ENCODE data around the gene DDX24. TPM values are rescaled to one million over a fixed set of nuclear protein-coding genes. Genes with fewer than 3 reads are reported as not detected.

Gene DDX24
- total RNA-seq, 1 donor from 2014 or later = 63.3 TPM

DNA sequence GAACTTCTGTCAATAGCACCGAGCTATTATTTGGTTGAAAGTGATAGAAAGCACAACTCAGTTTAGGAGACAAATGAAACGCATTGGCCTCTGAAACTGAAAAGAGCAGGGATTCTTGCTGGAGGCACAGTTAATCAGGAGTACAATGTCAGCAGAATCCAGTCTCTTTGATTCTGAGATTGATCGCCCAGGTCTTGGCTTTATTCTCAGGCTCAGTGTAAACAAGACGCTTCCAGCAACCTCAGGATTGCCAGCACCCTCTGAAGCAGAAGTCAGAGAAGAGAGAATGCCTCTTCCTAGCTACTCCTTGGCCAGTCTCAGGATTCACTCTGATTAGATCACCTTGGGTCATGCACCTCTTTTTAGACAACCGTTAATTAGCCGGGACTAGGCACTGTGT, 66.6 kb downstream of the DDX24 start:
- no peak for DNase-seq (ENCODE audit: low read depth in 2 of 2)

DNA sequence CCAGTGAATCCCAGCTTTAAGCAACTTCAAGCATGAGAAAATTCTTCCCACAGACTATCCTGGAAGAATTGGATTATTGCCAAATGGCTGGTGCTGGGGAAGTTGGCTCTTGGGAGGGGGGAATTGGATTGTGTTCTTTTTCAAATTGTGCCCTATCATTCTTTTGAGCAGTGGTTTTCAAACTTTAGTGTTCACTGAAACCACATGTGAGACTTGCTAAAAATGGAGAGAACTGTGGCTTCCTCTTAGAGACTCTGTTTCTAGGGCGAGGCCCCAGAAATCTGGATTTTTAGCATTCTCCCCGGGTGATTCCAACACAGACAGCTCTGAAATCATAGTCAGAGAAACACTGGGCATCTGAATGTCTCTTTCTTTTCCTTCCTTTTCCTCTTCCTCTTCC, 69.2 kb downstream of the DDX24 start:
- no peak for DNase-seq (ENCODE audit: low read depth in 2 of 2)

DNA sequence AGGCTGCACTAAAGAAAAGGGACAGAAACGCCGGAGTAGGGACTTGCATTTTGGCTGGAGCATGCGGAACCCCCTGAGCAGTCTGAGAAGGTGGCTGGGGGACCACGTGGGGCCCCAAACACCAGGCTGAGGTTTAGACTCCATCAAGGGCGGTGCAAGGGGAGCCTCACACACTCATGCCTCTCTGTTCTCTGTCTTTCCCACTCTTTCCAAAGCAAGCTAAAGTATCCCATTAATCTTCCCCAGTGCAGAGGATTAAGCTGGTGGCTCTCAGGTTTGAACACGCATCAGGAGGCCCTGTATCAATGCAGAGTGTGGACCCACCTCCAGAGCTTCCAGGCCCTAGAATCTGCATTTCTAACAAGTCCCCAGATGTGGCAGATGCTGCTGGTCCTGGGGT, 70.4 kb downstream of the DDX24 start:
- no peak for DNase-seq (ENCODE audit: low read depth in 2 of 2)

DNA sequence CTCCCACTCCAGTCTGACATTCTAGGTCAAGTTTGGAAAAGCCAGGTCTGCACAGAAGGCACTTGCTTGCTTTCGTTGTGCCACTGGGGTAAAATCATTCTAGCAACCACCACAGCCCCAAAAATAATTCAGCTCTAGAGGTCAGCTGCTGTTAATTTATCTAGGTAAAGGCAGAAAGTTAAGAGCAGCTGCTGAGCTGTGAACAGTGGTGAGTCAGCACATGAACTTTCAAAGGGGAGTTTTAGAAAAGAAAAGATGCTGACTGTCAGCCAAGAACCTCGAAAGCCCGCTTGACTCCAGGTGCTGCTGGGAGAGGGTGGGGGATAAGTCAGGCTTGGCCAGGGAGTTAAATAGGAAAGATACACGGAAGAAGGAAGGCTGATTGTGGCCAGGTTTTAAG, 71.2 kb downstream of the DDX24 start:
- DNase-seq (ENCODE audit: low read depth in 2 of 2) = no peak

DNA sequence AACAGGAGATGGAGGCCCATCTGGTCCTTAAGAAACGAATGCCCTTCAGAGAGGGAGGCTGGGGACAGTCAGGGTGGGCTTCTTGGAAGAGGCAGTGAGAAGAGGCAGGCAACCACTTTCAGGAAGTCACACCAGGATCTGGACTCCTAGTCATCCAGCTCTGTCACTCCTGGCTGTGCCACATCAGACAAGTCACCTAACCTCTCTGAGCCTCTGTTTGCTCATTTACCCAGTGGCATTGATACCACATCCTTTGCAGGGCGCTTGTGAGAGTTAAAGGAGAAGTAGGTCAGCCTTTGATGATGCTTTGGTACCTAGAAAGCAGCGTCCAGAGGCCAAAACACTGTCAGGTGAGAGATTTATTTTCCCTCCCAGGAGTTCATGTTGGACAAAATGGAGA, 72.8 kb downstream of the DDX24 start:
- no peak for DNase-seq (ENCODE audit: low read depth in 2 of 2)

DNA sequence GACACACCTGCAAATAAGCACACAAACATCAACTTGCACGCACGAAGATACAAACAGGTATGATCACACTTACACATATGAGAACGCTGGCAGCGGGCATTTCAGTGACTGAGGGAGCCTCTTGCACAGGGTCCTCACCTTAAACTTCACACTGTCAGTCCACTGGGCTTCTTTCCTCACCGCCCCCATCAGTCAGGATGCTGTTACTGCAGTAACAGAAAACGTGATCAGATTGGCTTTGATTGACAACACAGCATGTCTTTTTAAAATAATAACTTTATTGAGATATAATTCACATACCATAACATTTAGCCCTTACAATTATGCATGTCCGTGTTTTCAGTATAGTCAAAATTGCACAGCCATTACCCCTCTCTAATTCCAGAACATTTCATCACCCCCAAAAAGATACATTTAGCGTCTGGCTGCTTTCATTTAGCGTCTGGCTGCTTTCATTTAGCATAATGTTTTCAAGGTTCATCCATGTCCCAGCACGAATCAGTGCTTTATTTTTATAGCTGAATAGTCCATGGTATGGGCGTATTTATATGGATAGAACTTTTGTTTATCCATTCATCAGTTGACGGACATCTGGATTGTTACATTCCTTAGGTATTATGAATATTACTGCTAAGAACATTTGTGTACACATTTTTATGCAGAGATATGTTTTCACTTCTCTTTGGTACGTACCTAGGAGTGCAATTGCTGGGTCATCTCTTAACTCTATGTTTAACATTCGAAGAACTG, 75.5 kb downstream of the DDX24 start:
- DNase-seq (ENCODE audit: low read depth in 2 of 2) = peak in 1 of 2 donors; percentile 9

DNA sequence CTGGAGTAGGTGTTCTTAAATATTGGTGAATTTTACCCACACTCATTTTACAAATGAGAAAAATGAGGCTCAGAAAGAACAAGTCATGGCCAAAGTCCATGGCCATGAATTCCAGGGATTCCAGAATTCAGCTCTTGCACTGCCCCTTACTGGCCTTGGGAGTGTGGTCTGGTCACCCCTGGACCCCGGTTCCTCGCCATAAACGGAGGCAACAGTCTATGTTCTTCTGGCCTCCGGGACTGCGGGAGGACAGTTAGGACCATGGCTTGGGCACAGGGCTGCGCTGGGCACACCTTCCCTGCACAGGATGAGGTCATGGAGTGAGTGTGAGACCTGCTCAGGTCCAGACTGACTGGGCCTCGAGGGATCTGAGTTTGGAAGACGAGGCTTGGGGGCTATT, 77.0 kb downstream of the DDX24 start:
- DNase-seq (ENCODE audit: low read depth in 2 of 2) = no peak

DNA sequence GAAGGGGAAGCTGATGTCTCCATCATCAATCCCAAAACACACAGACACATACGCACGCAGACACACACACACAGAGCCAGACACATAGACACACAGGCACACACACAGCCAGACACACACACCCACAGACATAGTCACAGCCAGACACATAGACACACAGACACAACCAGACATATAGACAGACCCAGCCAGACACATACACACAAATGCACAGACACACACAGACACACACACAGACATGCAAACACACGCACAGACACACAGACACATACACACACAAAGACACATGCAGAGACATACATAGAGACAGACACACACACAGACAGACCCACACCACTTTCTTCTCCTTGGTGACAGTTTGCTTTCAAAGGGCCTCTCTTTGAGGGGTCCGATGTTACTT, 77.6 kb downstream of the DDX24 start:
- no peak for DNase-seq (ENCODE audit: low read depth in 2 of 2)

DNA sequence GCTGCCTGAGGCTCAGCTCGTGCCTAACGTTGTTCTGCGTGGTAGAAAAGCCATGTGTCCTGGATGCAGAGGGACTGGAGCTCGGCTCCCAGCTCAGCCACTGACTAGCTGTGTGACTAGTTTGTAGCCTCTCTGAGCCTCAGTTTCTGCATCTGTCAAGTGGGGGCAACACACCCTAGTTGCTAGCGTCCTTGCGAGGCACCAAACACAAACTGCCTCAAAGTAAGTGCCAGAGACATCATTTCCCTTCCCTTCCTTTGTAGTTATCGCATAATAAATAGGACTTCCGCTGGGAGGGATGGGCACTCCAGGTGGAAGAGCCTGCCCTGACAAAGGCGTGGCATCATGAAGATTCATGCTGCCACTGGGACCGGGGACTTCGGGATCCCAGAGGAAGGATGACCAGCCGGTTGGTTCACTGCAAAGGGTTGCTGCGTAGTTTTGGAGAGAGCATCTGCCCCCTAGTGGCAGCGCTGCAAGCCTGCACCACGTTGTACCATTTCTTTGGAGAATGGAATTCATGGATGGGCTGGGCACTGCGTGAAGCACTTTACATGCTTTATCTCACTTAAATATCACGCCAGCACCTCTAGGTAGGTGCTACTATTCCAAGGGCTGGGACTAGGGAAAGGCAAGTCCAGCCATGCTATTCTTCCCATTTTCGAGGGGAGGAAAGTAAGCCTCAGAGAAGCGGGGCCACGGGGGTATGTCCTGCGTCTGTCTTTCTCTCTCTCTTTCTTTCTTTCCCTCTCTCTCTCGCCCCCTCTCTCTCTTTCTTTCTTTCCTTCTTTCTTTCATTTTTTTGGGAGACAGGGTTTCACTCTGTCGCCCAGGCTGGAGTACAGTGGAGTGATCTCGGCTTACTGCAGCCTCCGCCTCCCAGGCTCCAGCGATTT, 79.3 kb downstream of the DDX24 start:
- DNase-seq (ENCODE audit: low read depth in 2 of 2) = peak; percentile 23 to 67

DNA sequence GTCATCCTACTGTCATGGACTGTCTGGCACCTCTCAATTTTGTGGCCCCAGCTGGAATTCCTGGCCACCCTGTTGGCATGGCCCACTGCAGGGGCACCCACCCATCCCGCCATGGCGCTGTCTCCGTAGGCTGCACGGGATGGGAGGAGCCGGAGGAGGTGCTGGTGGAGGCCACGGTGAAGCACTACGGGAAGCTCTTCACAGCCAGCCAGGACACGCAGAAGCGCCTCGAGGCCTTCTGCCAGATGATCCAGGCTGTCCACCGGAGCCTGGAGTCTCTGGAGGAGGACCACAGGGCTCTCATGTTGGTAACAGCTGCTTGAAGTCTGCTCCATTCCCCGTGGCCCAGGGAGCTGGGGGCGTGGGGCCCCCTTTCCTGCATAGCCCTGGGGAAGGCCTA, 80.0 kb downstream of the DDX24 start:
- no peak for DNase-seq (ENCODE audit: low read depth in 2 of 2)

DNA sequence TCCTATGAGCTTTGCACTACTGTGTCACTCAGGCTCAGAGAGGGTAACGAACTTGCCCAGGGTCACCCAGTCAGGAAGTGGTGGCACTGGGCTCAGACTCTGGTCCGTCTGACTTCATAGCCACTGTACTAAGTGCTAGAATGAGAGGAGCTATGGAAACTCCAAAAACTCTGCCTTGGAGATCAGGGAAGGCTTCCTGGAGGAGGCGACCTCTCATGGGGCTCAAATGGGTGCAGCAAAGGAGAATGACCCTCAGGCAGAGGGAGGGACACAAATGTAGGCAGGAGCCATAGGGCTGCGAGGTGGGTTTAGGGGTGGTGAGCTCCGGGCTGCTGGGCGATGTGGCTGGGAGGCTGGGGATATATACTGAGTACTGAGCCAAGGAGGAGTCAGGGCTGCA, 80.7 kb downstream of the DDX24 start:
- DNase-seq (ENCODE audit: low read depth in 2 of 2) = no peak

DNA sequence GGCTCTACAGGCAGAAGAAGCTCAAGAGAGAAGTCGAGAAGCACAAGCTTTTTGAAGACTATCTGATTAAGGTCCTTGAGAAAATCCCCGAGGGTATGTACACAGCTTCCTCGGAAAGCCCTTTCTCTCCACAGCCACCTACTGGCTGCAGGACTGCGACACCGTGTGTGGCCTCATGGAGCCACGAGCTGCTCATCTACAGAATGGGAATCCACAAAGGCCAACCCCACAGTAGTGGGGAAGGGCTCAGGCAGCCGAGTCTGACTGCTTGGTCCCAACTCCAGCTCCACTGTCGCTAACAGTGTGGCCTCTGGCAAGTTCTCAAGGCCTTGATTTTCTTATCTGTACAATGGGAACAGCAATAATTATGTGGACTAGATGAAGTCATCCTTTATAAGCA, 81.4 kb downstream of the DDX24 start:
- no peak for DNase-seq (ENCODE audit: low read depth in 2 of 2)

DNA sequence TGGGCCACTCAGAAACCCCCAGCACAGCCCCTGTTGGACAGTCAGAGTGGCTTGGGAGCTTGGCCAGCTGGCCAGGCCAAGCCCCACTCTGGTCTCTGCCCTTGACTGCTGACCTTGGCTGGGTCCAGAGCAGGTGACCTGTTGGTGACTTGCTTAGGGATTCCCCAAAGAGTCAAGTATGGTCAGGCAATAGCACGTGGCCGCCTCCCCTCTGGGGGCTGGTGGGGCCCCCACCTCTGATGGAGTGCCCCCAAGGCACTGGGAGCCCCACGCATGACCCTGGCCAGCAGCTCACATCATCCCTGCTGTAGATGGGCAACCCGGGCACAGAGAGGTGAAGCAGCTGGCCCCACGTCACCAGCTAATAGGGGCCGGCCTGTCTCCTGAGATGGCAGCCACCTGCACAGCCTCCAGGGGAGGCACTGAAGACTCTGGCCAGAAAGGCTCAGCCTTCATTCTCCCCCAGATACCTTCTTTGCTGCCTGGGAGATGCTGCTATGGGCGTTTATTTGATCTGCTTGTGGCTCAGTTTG, 82.1 kb downstream of the DDX24 start:
- no peak for DNase-seq (ENCODE audit: low read depth in 2 of 2)

Other genes with a start within 250 kb of the DDX24 start
- not detected in 2 replicates for gene FAM181A, start 153.9 kb downstream of the DDX24 start, total RNA-seq
- not detected in 2 replicates for gene ASB2, start 104.6 kb downstream of the DDX24 start, total RNA-seq
- not detected in 2 replicates for gene CCDC197, start 83.9 kb downstream of the DDX24 start, total RNA-seq
- gene OTUB2, start 54.9 kb downstream of the DDX24 start, total RNA-seq = 0.64 and 0.89 TPM in 2 replicates
- gene IFI27L1, start 108 bp upstream of the DDX24 start, total RNA-seq = 7.2 and 13.0 TPM in 2 replicates
- gene IFI27, start 29.5 kb upstream of the DDX24 start, total RNA-seq = 54.5 and 62.0 TPM in 2 replicates
- 5.2 and 8.9 TPM in 2 replicates for gene IFI27L2, start 48.4 kb upstream of the DDX24 start, total RNA-seq
- not detected in 2 replicates for gene PPP4R4, start 93.1 kb upstream of the DDX24 start, total RNA-seq
- gene SERPINA10, start 212.1 kb upstream of the DDX24 start, total RNA-seq = not detected in 2 replicates
- gene SERPINA6, start 242.1 kb upstream of the DDX24 start, total RNA-seq = not detected in 2 replicates